ENCODE results near the gene IGFL4.

Gene IGFL4

GRCh38 chr19:46065486-46066071 is 24.8 kb upstream of the IGFL4 start:
- DNase-seq (ENCODE audit: low read depth), result peak; percentile 31
- no peak for TF ChIP-seq CTCF (IDR thresholded peaks at IDR 0.05; ENCODE audit: control insufficient read depth, insufficient read depth, low read depth, low read length, missing control alignments)
- H3K4me3 ChIP-seq (ENCODE audit: control insufficient read depth, low read depth, low read length), result no peak overlapping the region

DNA sequence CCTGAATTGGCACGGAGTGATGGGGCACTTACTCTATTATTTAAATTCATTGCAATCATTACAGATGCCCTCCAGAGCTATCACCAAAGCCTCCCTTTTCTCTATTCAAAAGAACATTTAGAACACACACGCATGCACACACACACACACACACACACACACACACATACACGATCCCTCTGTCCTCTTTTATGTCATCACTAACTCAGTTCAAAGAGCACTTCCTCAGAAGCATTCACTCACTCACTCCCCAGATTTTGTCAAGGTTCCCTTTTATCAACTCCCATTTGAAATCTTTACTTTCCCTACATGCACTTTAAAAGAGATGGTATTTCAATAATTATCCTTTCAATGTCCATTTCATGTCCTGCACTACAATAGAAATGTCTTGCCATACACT is 22.4 kb upstream of the IGFL4 start:
- no peak overlapping the region for H3K4me3 ChIP-seq (ENCODE audit: control insufficient read depth, low read depth, low read length)
- no peak for DNase-seq (ENCODE audit: low read depth)
- TF ChIP-seq CTCF (IDR thresholded peaks at IDR 0.05; ENCODE audit: control insufficient read depth, insufficient read depth, low read depth, low read length, missing control alignments), result no peak

- no peak for DNase-seq (ENCODE audit: low read depth)
- H3K4me3 ChIP-seq (ENCODE audit: control insufficient read depth, low read depth, low read length), result no peak overlapping the region
- TF ChIP-seq CTCF (IDR thresholded peaks at IDR 0.05; ENCODE audit: control insufficient read depth, insufficient read depth, low read depth, low read length, missing control alignments), result no peak
Observed at GRCh38 chr19:46060012-46060411, 19.2 kb upstream of the IGFL4 start.

DNA sequence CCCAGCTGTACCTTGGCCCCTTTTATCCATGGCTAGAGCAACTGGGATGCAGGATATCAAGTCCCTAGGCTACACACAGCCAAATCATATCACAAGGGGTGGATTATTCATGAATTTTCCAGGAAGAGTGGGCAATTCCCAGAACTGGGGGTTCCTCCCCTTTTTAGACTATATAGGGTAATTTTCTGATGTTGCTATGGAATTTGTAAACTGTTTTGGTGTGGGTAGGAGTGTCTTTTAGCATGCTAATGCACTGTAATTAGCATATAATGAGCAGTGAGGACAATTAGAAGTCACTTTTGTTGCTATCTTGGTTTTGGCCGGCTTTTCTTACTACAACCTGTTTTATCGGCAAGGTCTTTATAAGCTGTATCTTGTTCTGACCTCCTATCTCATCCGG is 18.0 kb upstream of the IGFL4 start:
- H3K4me3 ChIP-seq (ENCODE audit: control insufficient read depth, low read depth, low read length), result no peak overlapping the region
- TF ChIP-seq CTCF (IDR thresholded peaks at IDR 0.05; ENCODE audit: control insufficient read depth, insufficient read depth, low read depth, low read length, missing control alignments), result no peak
- no peak for DNase-seq (ENCODE audit: low read depth)

GRCh38 chr19:46056536-46056935 is 15.7 kb upstream of the IGFL4 start:
- H3K4me3 ChIP-seq (ENCODE audit: control insufficient read depth, low read depth, low read length), result no peak overlapping the region
- TF ChIP-seq CTCF (IDR thresholded peaks at IDR 0.05; ENCODE audit: control insufficient read depth, insufficient read depth, low read depth, low read length, missing control alignments), result no peak
- no peak for DNase-seq (ENCODE audit: low read depth)

DNA sequence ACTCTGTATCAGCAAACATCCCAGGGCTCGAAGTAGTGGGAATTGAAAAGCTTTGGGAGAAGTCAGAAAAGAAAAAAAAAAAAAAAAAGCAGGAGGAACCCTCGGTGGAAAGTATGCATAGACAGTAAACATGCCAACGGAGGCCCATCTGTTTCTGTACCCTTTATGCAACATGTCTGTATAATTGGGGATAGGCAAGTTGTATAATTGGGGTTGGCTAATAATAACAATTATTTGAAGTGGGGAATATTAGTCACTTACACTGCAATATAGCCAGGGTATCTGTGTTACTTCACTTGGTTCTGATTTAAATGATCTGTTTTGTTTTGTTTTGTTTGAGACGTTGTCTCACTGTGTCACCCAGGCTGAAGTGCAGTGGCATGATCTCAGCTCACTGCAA is 12.1 kb upstream of the IGFL4 start:
- no peak overlapping the region for H3K4me3 ChIP-seq (ENCODE audit: control insufficient read depth, low read depth, low read length)
- no peak for TF ChIP-seq CTCF (IDR thresholded peaks at IDR 0.05; ENCODE audit: control insufficient read depth, insufficient read depth, low read depth, low read length, missing control alignments)
- no peak for DNase-seq (ENCODE audit: low read depth)

DNA sequence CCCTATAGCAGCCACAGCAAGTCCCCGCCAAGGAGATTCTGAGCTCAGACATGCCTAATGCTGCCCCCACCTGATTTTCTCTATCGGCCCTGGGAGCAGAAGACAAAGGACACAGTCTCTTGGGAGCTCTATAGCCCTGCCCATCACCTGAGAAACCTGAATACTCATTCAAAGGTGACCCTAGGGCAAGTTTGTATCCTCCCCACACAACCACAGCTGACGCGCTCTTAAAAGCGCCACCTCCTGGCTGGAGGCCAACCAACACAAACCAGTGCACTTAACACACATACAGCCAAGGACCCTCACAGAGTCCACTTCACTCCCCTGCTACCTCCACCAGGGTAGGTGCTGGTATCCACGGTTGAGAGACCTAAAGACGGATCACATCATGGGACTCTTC is 8.8 kb upstream of the IGFL4 start:
- TF ChIP-seq CTCF (IDR thresholded peaks at IDR 0.05; ENCODE audit: control insufficient read depth, insufficient read depth, low read depth, low read length, missing control alignments), result no peak
- H3K4me3 ChIP-seq (ENCODE audit: control insufficient read depth, low read depth, low read length), result no peak overlapping the region
- no peak for DNase-seq (ENCODE audit: low read depth)

Data from AG09309 (cell line).